H1 (cell line): ENCODE results near the gene SERTAD2. TPM values are rescaled to one million over a fixed set of nuclear protein-coding genes. Genes with fewer than 3 reads are reported as not detected.

Experiments used
- CTCF ChIA-PET: fragments of 300-600 bp; sonication (Branson Sonifier 250); formaldehyde crosslinking; loops from one replicate; lab custom pipeline; 2021; ENCODE audit not compliant: partially characterized antibody; lab: Charles Lee
- POLR2A ChIA-PET: fragments of 300-600 bp; sonication (Branson Sonifier 250); formaldehyde crosslinking; loops from one replicate; lab custom pipeline; 2021; ENCODE audit warnings: inconsistent platforms; ENCODE audit not compliant: partially characterized antibody; lab: Charles Lee
- DNase-seq, 2 experiments: peaks; one replicate each; pipeline versions ENCODE4 v3.0.0 to v3.0.0-alpha.2; 2010 to 2022; ENCODE audit warnings: low spot score in 2 of 2, low read depth in 1 of 2, mixed read lengths in 1 of 2
- FAIRE-seq: peaks from 2 replicates; lab custom pipeline; 2011; peaks lifted over from hg19 to GRCh38; lab: Jason Lieb, UNC
- H2AFZ ChIP-seq: 2 replicates; pipeline ENCODE4 v1.8.1; 2012; ENCODE audit warnings: low read length, inconsistent platforms
- H2AK5ac ChIP-seq: 2 replicates; pipeline ENCODE4 v1.6.1; 2013; ENCODE audit warnings: low read depth, low read length
- H2BK120ac ChIP-seq: replicated peaks from 2 replicates; pipeline ENCODE3; 2013; ENCODE audit warnings: low read depth, low read length, inconsistent platforms
- H2BK12ac ChIP-seq: 2 replicates; pipeline ENCODE4 v1.6.1; 2013; ENCODE audit warnings: low read depth, low read length
- H2BK15ac ChIP-seq: 2 replicates; pipeline ENCODE4 v1.6.1; 2013; ENCODE audit warnings: low read length
- H2BK20ac ChIP-seq: 2 replicates; pipeline ENCODE4 v1.6.1; 2013; ENCODE audit warnings: low read length
- H2BK5ac ChIP-seq: 2 replicates; pipeline ENCODE4 v1.6.1; 2013; ENCODE audit warnings: low read depth, low read length
- H3K14ac ChIP-seq: 2 replicates; pipeline ENCODE4 v1.6.1; 2013; ENCODE audit warnings: inconsistent platforms; ENCODE audit not compliant: insufficient read length
- H3K18ac ChIP-seq: 2 replicates; pipeline ENCODE4 v1.6.1; 2013; ENCODE audit warnings: low read length; ENCODE audit errors: extremely low read depth
- H3K23ac ChIP-seq: 2 replicates; pipeline ENCODE4 v1.6.1; 2013; ENCODE audit warnings: inconsistent platforms; ENCODE audit not compliant: insufficient read length
- H3K23me2 ChIP-seq: 2 replicates; pipeline ENCODE4 v1.6.1; 2013; ENCODE audit warnings: low read depth, low read length
- H3K27ac ChIP-seq: 2 replicates; pipeline ENCODE4 v1.6.1; 2011; ENCODE audit warnings: low read depth, low read length, inconsistent platforms
- H3K27me3 ChIP-seq, 4 experiments: replicated peaks in 1 of 4; 1 replicate in 1 of 4; 2 replicates in 3 of 4; pipeline versions ENCODE4 v1.6.1 to v1.8.1; 2011 to 2013; ENCODE audit warnings: low read length in 3 of 4, mild to moderate bottlenecking in 3 of 4, inconsistent platforms in 2 of 4, mixed read lengths in 2 of 4, moderate library complexity in 1 of 4; ENCODE audit not compliant: control insufficient read depth in 3 of 4, insufficient read depth in 3 of 4; ENCODE audit errors: extremely low read depth in 1 of 4
- H3K36me3 ChIP-seq, 4 experiments: 2 replicates each; pipeline versions ENCODE4 v1.6.1 to v1.8.1; 2011 to 2013; ENCODE audit warnings: mild to moderate bottlenecking in 4 of 4, low read length in 3 of 4, moderate library complexity in 2 of 4, control low read depth in 1 of 4, inconsistent platforms in 1 of 4; ENCODE audit not compliant: insufficient read depth in 4 of 4, control insufficient read depth in 2 of 4
- H3K4ac ChIP-seq: replicated peaks from 2 replicates; pipeline ENCODE3; 2013; ENCODE audit warnings: low read length, low read depth, mixed read lengths, inconsistent platforms; ENCODE audit not compliant: insufficient read length
- H3K4me1 ChIP-seq, 4 experiments: replicated peaks in 1 of 4; 1 replicate in 1 of 4; 2 replicates in 3 of 4; pipeline versions ENCODE4 v1.6.1 to v1.8.1; 2011 to 2013; ENCODE audit warnings: low read length in 3 of 4, inconsistent platforms in 2 of 4, mixed read lengths in 1 of 4; ENCODE audit not compliant: insufficient read depth in 4 of 4, control insufficient read depth in 3 of 4
- H3K4me2 ChIP-seq, 2 experiments: 2 replicates each; pipeline versions ENCODE4 v1.6.1 to v1.8.1; 2011 to 2013; ENCODE audit warnings: low read depth in 2 of 2, low read length in 2 of 2, control low read depth in 1 of 2, inconsistent platforms in 1 of 2, mild to moderate bottlenecking in 1 of 2; ENCODE audit not compliant: insufficient read depth in 1 of 2
- H3K4me3 ChIP-seq, 4 experiments: fragments of 200-600, 300-600 bp in 1 of 4; sonication (generic), shearing (Covaris generic), sonication (Bioruptor Twin) in 1 of 4; 2 replicates each; pipeline versions ENCODE4 v1.5.1 to v1.8.1; 2011 to 2016; ENCODE audit warnings: low read length in 4 of 4, low read depth in 3 of 4, control low read depth in 2 of 4, inconsistent platforms in 2 of 4, mild to moderate bottlenecking in 2 of 4, mixed read lengths in 1 of 4, moderate library complexity in 1 of 4; ENCODE audit not compliant: insufficient read depth in 2 of 4; ENCODE audit errors: extremely low read depth in 1 of 4
- H3K56ac ChIP-seq: replicated peaks from 2 replicates; pipeline ENCODE3; 2013; ENCODE audit warnings: low read depth, mild to moderate bottlenecking, mixed read lengths, low read length, inconsistent platforms; ENCODE audit not compliant: insufficient read length
- H3K79me1 ChIP-seq: 2 replicates; pipeline ENCODE4 v1.6.1; 2013; ENCODE audit warnings: low read depth, low read length, control low read depth
- H3K79me2 ChIP-seq, 2 experiments: 2 replicates each; pipeline versions ENCODE4 v1.6.1 to v1.8.1; 2012 to 2013; ENCODE audit warnings: low read length in 2 of 2, mild to moderate bottlenecking in 2 of 2, inconsistent platforms in 1 of 2; ENCODE audit not compliant: insufficient read depth in 2 of 2, control insufficient read depth in 1 of 2
- H3K9ac ChIP-seq, 4 experiments: replicated peaks in 1 of 4; 1 replicate in 1 of 4; 2 replicates in 3 of 4; pipeline versions ENCODE4 v1.6.1 to v1.8.1; 2011 to 2013; ENCODE audit warnings: low read depth in 3 of 4, low read length in 3 of 4, control low read depth in 2 of 4, mild to moderate bottlenecking in 2 of 4, moderate library complexity in 2 of 4, inconsistent platforms in 1 of 4; ENCODE audit errors: extremely low read depth in 1 of 4
- H3K9me3 ChIP-seq, 2 experiments: 2 replicates each; pipeline versions ENCODE4 v1.6.1 to v1.8.1; 2012 to 2013; ENCODE audit warnings: mild to moderate bottlenecking in 2 of 2, moderate library complexity in 2 of 2, control low read depth in 1 of 2, inconsistent platforms in 1 of 2, low read depth in 1 of 2, low read length in 1 of 2, mixed read lengths in 1 of 2; ENCODE audit not compliant: insufficient read depth in 2 of 2
- H4K20me1 ChIP-seq, 2 experiments: replicated peaks in 1 of 2; 2 replicates each; pipeline versions ENCODE3 to v1.8.1; 2011 to 2013; ENCODE audit warnings: inconsistent platforms in 2 of 2, low read length in 2 of 2, mild to moderate bottlenecking in 1 of 2; ENCODE audit not compliant: insufficient read depth in 2 of 2, control insufficient read depth in 1 of 2
- H4K5ac ChIP-seq: 2 replicates; pipeline ENCODE4 v1.6.1; 2013; ENCODE audit warnings: low read length, low read depth, mixed read lengths, inconsistent platforms; ENCODE audit not compliant: insufficient read length
- H4K8ac ChIP-seq: 2 replicates; pipeline ENCODE4 v1.8.0; 2013; ENCODE audit warnings: mild to moderate bottlenecking, moderate library complexity, low read length, inconsistent platforms; ENCODE audit not compliant: insufficient read depth; ENCODE audit errors: extremely low read depth
- H4K91ac ChIP-seq: replicated peaks from 2 replicates; pipeline ENCODE3; 2013; ENCODE audit warnings: low read length, mixed read lengths, inconsistent platforms; ENCODE audit not compliant: insufficient read length
- ASH2L ChIP-seq: fragments of 200-600, 300-600 bp; sonication (generic); IDR thresholded peaks from one replicate; pipeline ENCODE4 v1.7.1; 2017; ENCODE audit warnings: low read length
- BCL11A ChIP-seq, 2 experiments: IDR thresholded peaks; one replicate each; pipeline ENCODE4 v1.6.1; 2011; ENCODE audit warnings: low read depth in 2 of 2, low read length in 2 of 2, mild to moderate bottlenecking in 2 of 2
- CREB1 ChIP-seq: IDR thresholded peaks from 2 replicates; pipeline ENCODE4 v1.6.1; 2012; ENCODE audit warnings: inconsistent platforms
- FOSL1 ChIP-seq: IDR thresholded peaks from 2 replicates; pipeline ENCODE4 v1.6.1; 2011; ENCODE audit warnings: mild to moderate bottlenecking, low read depth, low read length, moderate library complexity; ENCODE audit not compliant: insufficient read depth
- HDAC2 ChIP-seq, 2 experiments: fragments of 300-600 bp in 1 of 2; sonication (generic) in 1 of 2; IDR thresholded peaks; 2 replicates each; pipeline ENCODE4 v1.6.1; 2011 to 2012; ENCODE audit warnings: low read depth in 2 of 2, low read length in 2 of 2, mild to moderate bottlenecking in 2 of 2, moderate library complexity in 2 of 2, borderline replicate concordance in 1 of 2, inconsistent platforms in 1 of 2
- JUND ChIP-seq: IDR thresholded peaks from 2 replicates; pipeline ENCODE4 v1.6.1; 2011; ENCODE audit warnings: mild to moderate bottlenecking, improper control_type of control experiment, low read length
- KDM5A ChIP-seq: fragments of 200-600 bp; IDR thresholded peaks from 2 replicates; pipeline ENCODE4 v1.7.1; 2012; ENCODE audit warnings: mild to moderate bottlenecking, low read length, inconsistent platforms, mixed read lengths
- RFX5 ChIP-seq: IDR thresholded peaks from 2 replicates; pipeline ENCODE4 v1.6.1; 2011; ENCODE audit warnings: low read depth, low read length, improper control_type of control experiment, borderline replicate concordance
- SP4 ChIP-seq: IDR thresholded peaks from 2 replicates; pipeline ENCODE4 v1.6.1; 2012; ENCODE audit warnings: low read length, inconsistent platforms
- TEAD4 ChIP-seq: IDR thresholded peaks from 2 replicates; pipeline ENCODE4 v1.6.1; 2012; ENCODE audit warnings: low read depth, low read length, inconsistent platforms, mixed read lengths
- YY1 ChIP-seq: IDR thresholded peaks from 2 replicates; pipeline ENCODE4 v1.6.1; 2011; ENCODE audit warnings: low read depth, mild to moderate bottlenecking, low read length
- ZNF274 ChIP-seq: IDR thresholded peaks from 2 replicates; pipeline ENCODE4 v1.7.0; 2012; ENCODE audit warnings: low read length, borderline replicate concordance; ENCODE audit errors: extremely low read depth
- WGBS, 2 experiments: shearing (Covaris generic) in 1 of 2; methylation state at CpG; one replicate each; pipeline versions ENCODE4 v1.1.6 to v1.1.7; 2013 to 2015; ENCODE audit warnings: low lambda C conversion rate in 2 of 2, mixed read lengths in 2 of 2, inconsistent platforms in 1 of 2, low coverage in 1 of 2, missing lambda C conversion rate in 1 of 2; ENCODE audit not compliant: insufficient replicate concordance in 2 of 2, insufficient coverage in 1 of 2, insufficient read length in 1 of 2; ENCODE audit errors: extremely low coverage in 1 of 2, missing lambda C conversion rate in 1 of 2; 5-methylcytosine and 5-hydroxymethylcytosine counted together
- polyA plus RNA-seq, 7 experiments: library from polyadenylated mRNA; depleted of rRNA in 3 of 7; stranded (reverse) in 5 of 7; unstranded in 2 of 7; fragments of >200 nt in 5 of 7; fragments of 200-250 nt in 2 of 7; gene quantifications; 1 replicate in 5 of 7; 2 replicates in 1 of 7; 4 replicates in 1 of 7; pipeline versions ENCODE4 v1.2.1 to v1.2.3, GENCODE V29; 2011 to 2013; ENCODE audit warnings: missing spikeins in 2 of 7, mixed read lengths in 2 of 7
- total RNA-seq: library from RNA; stranded (reverse); fragmentation: NEBNext Ultra II Directional; extraction: Animal tissue kit (Norgen Biotek cat#: 25700); gene quantifications from 2 replicates; pipeline ENCODE4 v1.2.1, GENCODE V29; 2021
- TF ChIP-seq, protein P1 (sequence below): IDR thresholded peaks from 2 replicates; pipeline ENCODE4 v1.6.1; 2012; ENCODE audit warnings: low read length, inconsistent platforms

SERTAD2 gene
- total and polyA plus RNA-seq, 2 of the 8 experiments (the other 6 are each of a cell fraction or from before 2014, with no cell fraction given): 2.9 to 4.5 TPM

DNA sequence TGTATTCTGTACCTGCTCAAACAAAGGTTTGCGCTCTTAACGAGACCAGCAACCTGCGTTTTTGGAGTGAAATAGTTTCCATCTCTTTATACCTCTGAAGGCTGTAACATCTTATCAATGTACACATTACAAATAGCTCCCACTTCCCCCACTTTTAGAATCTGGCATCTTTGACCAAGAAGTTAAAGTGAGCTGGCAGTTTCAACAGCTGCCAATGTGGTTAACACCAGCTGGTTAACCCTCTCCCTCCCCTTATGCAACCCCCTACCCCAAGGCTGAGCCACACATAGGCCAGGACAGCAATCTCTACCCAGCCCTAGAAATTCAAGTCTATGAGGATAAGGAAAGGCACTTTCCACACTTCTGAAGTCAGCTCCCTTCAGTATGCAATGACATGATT lies 2.2 kb upstream of the SERTAD2 start:
- H3K14ac ChIP-seq: no peak overlapping the region
- H4K8ac ChIP-seq: no peak overlapping the region
- H2BK20ac ChIP-seq: no peak overlapping the region
- H3K79me2 ChIP-seq: peaks cover 0 to 12% of the 10 kb centered on the region in 2 experiments; a peak in 2 of 4 replicates
- H4K20me1 ChIP-seq: peaks cover 3 to 4% of the 10 kb centered on the region in 2 experiments
- no peak overlapping the region for H2BK120ac ChIP-seq
- no peak overlapping the region for H2BK5ac ChIP-seq
- H4K91ac ChIP-seq: no peak overlapping the region
- H3K4ac ChIP-seq: no peak overlapping the region
- no peak for FAIRE-seq
- no peak overlapping the region for H3K4me2 ChIP-seq
- no peaks in the 10 kb centered on the region; the same call in 1 of the 2 replicates for H3K79me1 ChIP-seq
- peaks cover 2 to 21% (median 10%) of the 10 kb centered on the region in 4 experiments; a peak in 6 of 7 replicates for H3K27me3 ChIP-seq
- 88% methylated on average over 3 of the region's 3 CpGs; no CpG with 5 or more reads in 1 of the 2 experiments for WGBS, 2 experiments
- no peak overlapping the region for H3K9ac ChIP-seq
- H3K27ac ChIP-seq: no peak overlapping the region
- no peak overlapping the region for H2BK12ac ChIP-seq
- H2AFZ ChIP-seq: no peak overlapping the region
- H3K4me3 ChIP-seq: no peak overlapping the region
- no peak overlapping the region for H3K56ac ChIP-seq
- H3K23me2 ChIP-seq: peaks cover 11% of the 10 kb centered on the region
- DNase-seq: no peak
- CTCF ChIA-PET: interaction anchor here (0.6 to 8.7 kb wide), 12 partner anchors 10 to 211 kb away, joined by 3 to 38 read pairs (median 6); no protein-coding TSS in a partner anchor
- no peak overlapping the region for H4K5ac ChIP-seq
- TF ChIP-seq ZNF274: no peak
- TF ChIP-seq KDM5A: no peak
- TF ChIP-seq HDAC2 (IDR thresholded peaks at IDR 0.05; ENCODE audit: borderline replicate concordance in 1 of 2, low read depth in 2 of 2, low read length in 2 of 2): no peak
- TF ChIP-seq CREB1: no peak
- TF ChIP-seq, protein P1, sequence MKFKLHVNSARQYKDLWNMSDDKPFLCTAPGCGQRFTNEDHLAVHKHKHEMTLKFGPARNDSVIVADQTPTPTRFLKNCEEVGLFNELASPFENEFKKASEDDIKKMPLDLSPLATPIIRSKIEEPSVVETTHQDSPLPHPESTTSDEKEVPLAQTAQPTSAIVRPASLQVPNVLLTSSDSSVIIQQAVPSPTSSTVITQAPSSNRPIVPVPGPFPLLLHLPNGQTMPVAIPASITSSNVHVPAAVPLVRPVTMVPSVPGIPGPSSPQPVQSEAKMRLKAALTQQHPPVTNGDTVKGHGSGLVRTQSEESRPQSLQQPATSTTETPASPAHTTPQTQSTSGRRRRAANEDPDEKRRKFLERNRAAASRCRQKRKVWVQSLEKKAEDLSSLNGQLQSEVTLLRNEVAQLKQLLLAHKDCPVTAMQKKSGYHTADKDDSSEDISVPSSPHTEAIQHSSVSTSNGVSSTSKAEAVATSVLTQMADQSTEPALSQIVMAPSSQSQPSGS: no peak
- no peak for TF ChIP-seq RFX5
- no peak for TF ChIP-seq BCL11A (IDR thresholded peaks at IDR 0.05; ENCODE audit: low read depth in 2 of 2, low read length in 2 of 2)
- no peak for TF ChIP-seq TEAD4
- no peak for TF ChIP-seq JUND
- no peak for TF ChIP-seq YY1
- no peak for TF ChIP-seq ASH2L
- TF ChIP-seq SP4: no peak
- TF ChIP-seq FOSL1: no peak
- TF ChIP-seq, all 59 proteins: peak for 0
- Histone ChIP-seq H3K23ac (no peak overlapping the region), H3K18ac (no peak overlapping the region), H3K36me3 (no peaks in the 10 kb centered on the region), H3K9me3 (no peaks in the 10 kb centered on the region), H2AK5ac (no peak overlapping the region), H2BK15ac (no peak overlapping the region), H3K4me1 (peaks cover 3 to 10% (median 8%) of the 10 kb centered on the region in 4 experiments)
- POLR2A ChIA-PET: interaction anchor here (0.9 to 4.3 kb wide), 5 partner anchors 8 to 96 kb away, joined by 3 to 36 read pairs (median 15); no protein-coding TSS in a partner anchor
